ENCODE measurements around the gene NKAIN2.

Gene NKAIN2

GRCh38 chr6:124829822-124830221 is 1026.2 kb downstream of the NKAIN2 start:
- no peak for TF ChIP-seq CTCF (IDR thresholded peaks at IDR 0.05; ENCODE audit: insufficient read depth, low read length, missing control alignments)
- no peak overlapping the region for H3K4me3 ChIP-seq (ENCODE audit: low read depth, low read length)
- ChIA-PET CTCF (no interaction called here), POLR2A (no interaction called here)
- no peak for DNase-seq (ENCODE audit: low read depth, low spot score)

- no peak for DNase-seq (ENCODE audit: low read depth, low spot score)
- CTCF ChIA-PET = no interaction called here
- no peak overlapping the region for H3K4me3 ChIP-seq (ENCODE audit: low read depth, low read length)
- POLR2A ChIA-PET = no interaction called here
- no peak for TF ChIP-seq CTCF (IDR thresholded peaks at IDR 0.05; ENCODE audit: insufficient read depth, low read length, missing control alignments)
These were observed 1026.8 kb downstream of the NKAIN2 start for GRCh38 chr6:124830506-124830905.

- no peak for TF ChIP-seq CTCF (IDR thresholded peaks at IDR 0.05; ENCODE audit: insufficient read depth, low read length, missing control alignments)
- no peak overlapping the region for H3K4me3 ChIP-seq (ENCODE audit: low read depth, low read length)
- ChIA-PET CTCF (interaction anchor here (0.8 to 4.3 kb wide), 6 partner anchors 8 to 1985 kb away, joined by 3 to 52 read pairs (median 4); no protein-coding TSS in a partner anchor), POLR2A (no interaction called here)
- no peak for DNase-seq (ENCODE audit: low read depth, low spot score)
These were observed 1050.8 kb downstream of the NKAIN2 start for GRCh38 chr6:124854338-124854922.

- DNase-seq (ENCODE audit: low read depth, low spot score) = no peak
- no peak overlapping the region for H3K4me3 ChIP-seq (ENCODE audit: low read depth, low read length)
- no peak for TF ChIP-seq CTCF (IDR thresholded peaks at IDR 0.05; ENCODE audit: insufficient read depth, low read length, missing control alignments)
- ChIA-PET POLR2A (no interaction called here), CTCF (interaction anchor here (1.1 to 2.6 kb wide), 3 partner anchors 8 to 1056 kb away, joined by 3 to 12 read pairs (median 4); no protein-coding TSS in a partner anchor)
These were observed 1054.1 kb downstream of the NKAIN2 start for GRCh38 chr6:124857746-124858145.

GRCh38 chr6:124858564-124858963 is 1054.9 kb downstream of the NKAIN2 start:
- no peak overlapping the region for H3K4me3 ChIP-seq (ENCODE audit: low read depth, low read length)
- DNase-seq (ENCODE audit: low read depth, low spot score) = no peak
- TF ChIP-seq CTCF (IDR thresholded peaks at IDR 0.05; ENCODE audit: insufficient read depth, low read length, missing control alignments) = no peak
- CTCF ChIA-PET = interaction anchor here (0.6 to 2.6 kb wide), 5 partner anchors 8 to 1056 kb away, joined by 3 to 12 read pairs (median 3); no protein-coding TSS in a partner anchor
- POLR2A ChIA-PET = no interaction called here

GRCh38 chr6:124859366-124859765 is 1055.7 kb downstream of the NKAIN2 start:
- CTCF ChIA-PET = interaction anchor here (1.1 to 1.5 kb wide), 2 partner anchors 8 to 9 kb away, joined by 3 read pairs; no protein-coding TSS in a partner anchor
- POLR2A ChIA-PET = no interaction called here
- TF ChIP-seq CTCF (IDR thresholded peaks at IDR 0.05; ENCODE audit: insufficient read depth, low read length, missing control alignments) = no peak

More at GRCh38 chr6:124859366-124859765, 1055.7 kb downstream of the NKAIN2 start:
- no peak for DNase-seq (ENCODE audit: low read depth, low spot score)
- no peak overlapping the region for H3K4me3 ChIP-seq (ENCODE audit: low read depth, low read length)
